Esophagus (tissue), 2 donors: Measurements from ENCODE around the gene CACNA2D3. TPM values are rescaled to one million over a fixed set of nuclear protein-coding genes. Genes with fewer than 3 reads are reported as not detected.

Source experiments
- H3K27ac ChIP-seq, 2 donors: one replicate each; pipeline ENCODE4 v1.5.1; 2013; ENCODE audit warnings: low read depth in 2 of 2, mild to moderate bottlenecking in 2 of 2, inconsistent platforms in 1 of 2, low read length in 1 of 2, moderate library complexity in 1 of 2
- H3K27me3 ChIP-seq, 2 donors: one replicate each; pipeline ENCODE4 v1.6.1; 2013; ENCODE audit warnings: low read length in 2 of 2, control low read depth in 1 of 2, mild to moderate bottlenecking in 1 of 2; ENCODE audit not compliant: insufficient read depth in 2 of 2, control insufficient read depth in 1 of 2
- H3K36me3 ChIP-seq, 2 donors: one replicate each; pipeline ENCODE4 v1.6.1; 2013; ENCODE audit warnings: low read length in 1 of 2; ENCODE audit not compliant: control insufficient read depth in 2 of 2, insufficient read depth in 2 of 2
- H3K4me1 ChIP-seq, 2 donors: one replicate each; pipeline ENCODE4 v1.6.1; 2013; ENCODE audit warnings: low read length in 1 of 2; ENCODE audit not compliant: control insufficient read depth in 2 of 2, insufficient read depth in 2 of 2
- H3K4me3 ChIP-seq, 2 donors: one replicate each; pipeline ENCODE4 v1.5.1; 2013; ENCODE audit warnings: low read length in 2 of 2, mild to moderate bottlenecking in 2 of 2, low read depth in 1 of 2, moderate library complexity in 1 of 2
- H3K9me3 ChIP-seq, 2 donors: one replicate each; pipeline ENCODE4 v1.6.1; 2013; ENCODE audit warnings: mild to moderate bottlenecking in 2 of 2, low read depth in 1 of 2, low read length in 1 of 2, moderate library complexity in 1 of 2; ENCODE audit not compliant: control insufficient read depth in 2 of 2, insufficient read depth in 1 of 2
- WGBS, 2 donors: extraction: QIAGEN DNeasy Blood & Tissue Kit; methylation state at CpG; one replicate each; pipeline ENCODE4 v1.1.7; 2013; 5-methylcytosine and 5-hydroxymethylcytosine counted together
- polyA plus RNA-seq, 2 donors: library from polyadenylated mRNA; stranded (reverse); fragments of 200-250 nt; gene quantifications; one replicate each; pipeline ENCODE4 v1.2.3, GENCODE V29; 2013
- donor health status: healthy with polysubstance abuse.
- donor health status: Bipolar disorder and iron deficiency.

CACNA2D3 gene
- polyA plus RNA-seq, 2 donors = 1.7 to 1.8 TPM

GRCh38 chr3:54139630-54140029, 17.3 kb downstream of the CACNA2D3 start:
- Histone ChIP-seq H3K27me3 (no peaks in the 10 kb centered on the region), H3K36me3 (no peaks in the 10 kb centered on the region), H3K4me1 (no peaks in the 10 kb centered on the region), H3K9me3 (no peaks in the 10 kb centered on the region), H3K27ac (no peak overlapping the region), H3K4me3 (no peak overlapping the region)
- 67 to 74% methylated on average over 4 of the region's 4 CpGs for WGBS, 2 donors

- H3K4me1 ChIP-seq = no peaks in the 10 kb centered on the region
- H3K4me3 ChIP-seq = no peak overlapping the region
- no peaks in the 10 kb centered on the region for H3K36me3 ChIP-seq
- 77 to 88% methylated on average over 2 of the region's 2 CpGs for WGBS, 2 donors
- no peak overlapping the region for H3K27ac ChIP-seq
- no peaks in the 10 kb centered on the region for H3K27me3 ChIP-seq
- H3K9me3 ChIP-seq = no peaks in the 10 kb centered on the region
Measured at GRCh38 chr3:54144284-54144683, 21.9 kb downstream of the CACNA2D3 start.

GRCh38 chr3:54146506-54147239, 24.3 kb downstream of the CACNA2D3 start:
- H3K36me3 ChIP-seq = no peaks in the 10 kb centered on the region
- no peaks in the 10 kb centered on the region for H3K27me3 ChIP-seq
- 14 to 15% methylated on average over 13 to 14 of the region's 14 CpGs for WGBS, 2 donors
- no peak overlapping the region for H3K27ac ChIP-seq
- H3K4me3 ChIP-seq = no peak overlapping the region
- no peaks in the 10 kb centered on the region for H3K9me3 ChIP-seq
- H3K4me1 ChIP-seq = no peaks in the 10 kb centered on the region

GRCh38 chr3:54150864-54151467, 28.6 kb downstream of the CACNA2D3 start:
- no peak overlapping the region for H3K4me3 ChIP-seq
- H3K36me3 ChIP-seq = no peaks in the 10 kb centered on the region
- no peak overlapping the region for H3K27ac ChIP-seq
- no peaks in the 10 kb centered on the region for H3K9me3 ChIP-seq
- 89 to 93% methylated on average over 3 of the region's 3 CpGs for WGBS, 2 donors
- H3K27me3 ChIP-seq = no peaks in the 10 kb centered on the region
- no peaks in the 10 kb centered on the region for H3K4me1 ChIP-seq

- Histone ChIP-seq H3K27ac (no peak overlapping the region), H3K36me3 (no peaks in the 10 kb centered on the region), H3K4me1 (no peaks in the 10 kb centered on the region), H3K9me3 (no peaks in the 10 kb centered on the region), H3K4me3 (no peak overlapping the region), H3K27me3 (no peaks in the 10 kb centered on the region)
- 31 to 46% methylated on average over 1 of the region's 1 CpG for WGBS, 2 donors
Measured at GRCh38 chr3:54153477-54153876, 31.1 kb downstream of the CACNA2D3 start.

GRCh38 chr3:54157860-54158259, 35.5 kb downstream of the CACNA2D3 start:
- no peaks in the 10 kb centered on the region for H3K36me3 ChIP-seq
- 52 to 61% methylated on average over 2 of the region's 2 CpGs for WGBS, 2 donors
- H3K27me3 ChIP-seq = no peaks in the 10 kb centered on the region
- H3K4me1 ChIP-seq = no peaks in the 10 kb centered on the region
- H3K9me3 ChIP-seq = no peaks in the 10 kb centered on the region
- no peak overlapping the region for H3K4me3 ChIP-seq
- no peak overlapping the region for H3K27ac ChIP-seq

GRCh38 chr3:54159917-54160316, 37.6 kb downstream of the CACNA2D3 start:
- 74 to 76% methylated on average over 3 of the region's 3 CpGs for WGBS, 2 donors
- no peaks in the 10 kb centered on the region for H3K27me3 ChIP-seq
- no peaks in the 10 kb centered on the region for H3K9me3 ChIP-seq
- H3K4me3 ChIP-seq = no peak overlapping the region
- H3K4me1 ChIP-seq = no peaks in the 10 kb centered on the region
- H3K36me3 ChIP-seq = no peaks in the 10 kb centered on the region
- no peak overlapping the region for H3K27ac ChIP-seq

- Histone ChIP-seq H3K9me3 (no peaks in the 10 kb centered on the region), H3K4me3 (no peak overlapping the region), H3K4me1 (no peaks in the 10 kb centered on the region), H3K27me3 (no peaks in the 10 kb centered on the region), H3K27ac (no peak overlapping the region), H3K36me3 (no peaks in the 10 kb centered on the region)
- WGBS, 2 donors = 86 to 88% methylated on average over 9 of the region's 9 CpGs
Measured at GRCh38 chr3:54163441-54163840, 41.1 kb downstream of the CACNA2D3 start.

GRCh38 chr3:54164192-54164975, 42.0 kb downstream of the CACNA2D3 start:
- Histone ChIP-seq H3K4me3 (no peak overlapping the region), H3K27me3 (no peaks in the 10 kb centered on the region), H3K4me1 (no peaks in the 10 kb centered on the region), H3K27ac (no peak overlapping the region), H3K9me3 (no peaks in the 10 kb centered on the region), H3K36me3 (no peaks in the 10 kb centered on the region)
- 65 to 70% methylated on average over 10 of the region's 10 CpGs for WGBS, 2 donors
